ENCODE measurements around the gene UFSP2. TPM values are rescaled to one million over a fixed set of nuclear protein-coding genes. Genes with fewer than 3 reads are reported as not detected.
A peak's percentile ranks its signal among the peaks of the same experiment; 100 is the strongest.

UFSP2 gene
- total RNA-seq, 1 experiment from 2014 or later: 22.7 TPM

GRCh38 chr4:185382754-185383153 lies 43.0 kb downstream of the UFSP2 start:
- H3K4me2 ChIP-seq: 0 out of 2 replicates have a peak overlapping the region, but pooled peaks have one; percentile 69

DNA sequence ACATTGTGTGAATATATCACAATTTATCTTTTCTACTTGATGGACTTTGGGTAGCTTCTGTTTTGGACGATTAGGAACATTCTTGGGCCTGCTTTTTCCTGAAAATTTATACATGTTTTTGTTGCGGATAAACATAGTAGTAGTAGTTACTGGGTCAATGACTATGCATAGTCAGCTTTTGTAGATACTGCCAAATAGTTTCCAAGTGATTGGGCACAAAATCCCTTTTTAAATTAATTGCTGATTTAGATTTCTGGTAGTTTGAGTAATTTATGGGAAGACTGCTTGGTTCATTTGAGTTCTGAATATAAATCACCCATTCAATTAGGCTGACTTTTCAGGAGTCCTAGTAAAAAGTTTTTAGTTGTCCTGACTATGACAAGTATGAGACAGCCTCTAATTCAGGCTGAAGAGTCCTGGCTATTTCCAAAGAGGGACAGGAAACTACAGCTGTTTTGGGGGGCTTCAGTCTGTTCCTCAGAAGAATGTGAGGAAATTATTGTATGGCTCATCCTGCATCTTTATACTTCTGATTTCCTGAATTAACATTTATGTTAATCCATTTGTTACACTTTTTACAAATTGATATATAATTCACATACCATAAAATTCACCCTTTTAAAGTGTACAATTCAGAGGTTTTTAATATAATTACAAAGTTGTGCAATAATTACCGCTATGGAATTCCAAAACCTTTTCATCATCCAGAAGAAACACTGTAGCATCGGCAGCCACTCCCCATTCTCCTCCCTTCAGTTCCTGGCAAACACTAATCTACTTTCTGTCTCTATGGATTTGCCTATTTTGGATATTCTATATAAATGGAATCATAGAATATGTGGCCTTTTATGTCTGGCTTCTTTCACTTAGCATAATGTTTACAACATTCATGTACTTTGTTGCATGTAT lies 44.2 kb downstream of the UFSP2 start:
- no peaks in the 10 kb centered on the region for H3K27me3 ChIP-seq (ENCODE audit: insufficient read depth, low read depth)
- DNase-seq: peak in 1 of 2 experiments; percentile 38
- no peaks in the 10 kb centered on the region for H3K9me3 ChIP-seq (ENCODE audit: insufficient read depth, low read depth)
- no peak overlapping the region for H3K4me2 ChIP-seq
- ChIA-PET CTCF (no interaction called here), POLR2A (ENCODE audit: unreplicated experiment) (no interaction called here)
- intact Hi-C loops (cut with micrococcal nuclease; ENCODE audit: unreplicated experiment): no loop called here
- no peak overlapping the region for H3K4me3 ChIP-seq
- H3K36me3 ChIP-seq (ENCODE audit: low read depth): no peaks in the 10 kb centered on the region
- H2AFZ ChIP-seq: no peak overlapping the region
- peaks cover 25% of the 10 kb centered on the region for H3K4me1 ChIP-seq (replicated peaks; ENCODE audit: insufficient read depth)
- TF ChIP-seq EZH2 (IDR thresholded peaks at IDR 0.05; ENCODE audit: low read depth): no peak
- TF ChIP-seq, protein P1, sequence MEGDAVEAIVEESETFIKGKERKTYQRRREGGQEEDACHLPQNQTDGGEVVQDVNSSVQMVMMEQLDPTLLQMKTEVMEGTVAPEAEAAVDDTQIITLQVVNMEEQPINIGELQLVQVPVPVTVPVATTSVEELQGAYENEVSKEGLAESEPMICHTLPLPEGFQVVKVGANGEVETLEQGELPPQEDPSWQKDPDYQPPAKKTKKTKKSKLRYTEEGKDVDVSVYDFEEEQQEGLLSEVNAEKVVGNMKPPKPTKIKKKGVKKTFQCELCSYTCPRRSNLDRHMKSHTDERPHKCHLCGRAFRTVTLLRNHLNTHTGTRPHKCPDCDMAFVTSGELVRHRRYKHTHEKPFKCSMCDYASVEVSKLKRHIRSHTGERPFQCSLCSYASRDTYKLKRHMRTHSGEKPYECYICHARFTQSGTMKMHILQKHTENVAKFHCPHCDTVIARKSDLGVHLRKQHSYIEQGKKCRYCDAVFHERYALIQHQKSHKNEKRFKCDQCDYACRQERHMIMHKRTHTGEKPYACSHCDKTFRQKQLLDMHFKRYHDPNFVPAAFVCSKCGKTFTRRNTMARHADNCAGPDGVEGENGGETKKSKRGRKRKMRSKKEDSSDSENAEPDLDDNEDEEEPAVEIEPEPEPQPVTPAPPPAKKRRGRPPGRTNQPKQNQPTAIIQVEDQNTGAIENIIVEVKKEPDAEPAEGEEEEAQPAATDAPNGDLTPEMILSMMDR (conservative IDR thresholded peaks at IDR 0.05): no peak
- no peaks in the 10 kb centered on the region for H3K79me2 ChIP-seq (ENCODE audit: low read depth)
- no peak overlapping the region for H3K27ac ChIP-seq
- no TSS peak for BruUV-seq (replicated peaks)
- H4K20me1 ChIP-seq (ENCODE audit: insufficient read depth): no peaks in the 10 kb centered on the region
- peaks cover 9% of the 10 kb centered on the region; the same call in 1 of the 2 replicates for H3F3A ChIP-seq (ENCODE audit: insufficient read depth, low read depth)
- H3K9me2 ChIP-seq (ENCODE audit: insufficient read depth): no peaks in the 10 kb centered on the region

More at GRCh38 chr4:185382754-185383153, 43.0 kb downstream of the UFSP2 start:
- Histone ChIP-seq H3K9me3 (ENCODE audit: insufficient read depth, low read depth) (no peaks in the 10 kb centered on the region), H3K4me1 (replicated peaks; ENCODE audit: insufficient read depth) (peaks cover 25% of the 10 kb centered on the region), H3K27me3 (ENCODE audit: insufficient read depth, low read depth) (no peaks in the 10 kb centered on the region), H3K36me3 (ENCODE audit: low read depth) (no peaks in the 10 kb centered on the region), H3K4me3 (no peak overlapping the region), H3K79me2 (ENCODE audit: low read depth) (no peaks in the 10 kb centered on the region), H3F3A (ENCODE audit: insufficient read depth, low read depth) (peaks cover 9% of the 10 kb centered on the region; the same call in 1 of the 2 replicates), H2AFZ (no peak overlapping the region), H3K27ac (no peak overlapping the region), H4K20me1 (ENCODE audit: insufficient read depth) (no peaks in the 10 kb centered on the region), H3K9me2 (ENCODE audit: insufficient read depth) (no peaks in the 10 kb centered on the region)
- BruUV-seq (replicated peaks): no TSS peak
- no peak for DNase-seq
- POLR2A ChIA-PET (ENCODE audit: unreplicated experiment): no interaction called here
- CTCF ChIA-PET: no interaction called here
- intact Hi-C loops (cut with micrococcal nuclease; ENCODE audit: unreplicated experiment): no loop called here
- TF ChIP-seq, protein P1 (conservative IDR thresholded peaks at IDR 0.05): no peak
- no peak for TF ChIP-seq EZH2 (IDR thresholded peaks at IDR 0.05; ENCODE audit: low read depth)

DNA sequence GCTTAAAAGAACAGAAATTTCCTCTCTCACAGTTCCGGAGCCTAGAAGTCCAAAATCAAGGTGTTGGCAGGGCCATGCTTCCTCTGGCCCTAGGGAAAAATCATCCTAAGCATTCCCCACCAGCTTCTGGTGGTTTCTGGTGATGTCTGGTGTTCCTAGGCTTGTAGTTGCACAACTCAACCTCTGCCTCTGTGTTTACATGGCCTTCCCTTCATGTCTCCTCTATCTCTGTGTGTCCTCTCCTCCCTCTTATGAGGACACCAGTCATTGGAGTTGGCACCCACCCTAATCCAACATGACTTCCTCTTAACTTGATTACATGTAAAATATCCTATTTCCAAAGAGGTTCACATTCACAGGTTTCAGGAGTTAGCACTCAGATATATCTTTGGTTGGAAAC lies 45.4 kb downstream of the UFSP2 start:
- BruUV-seq (replicated peaks): no TSS peak
- Histone ChIP-seq H3K79me2 (ENCODE audit: low read depth) (no peaks in the 10 kb centered on the region), H4K20me1 (ENCODE audit: insufficient read depth) (no peaks in the 10 kb centered on the region), H3F3A (ENCODE audit: insufficient read depth, low read depth) (peaks cover 9% of the 10 kb centered on the region; the same call in 1 of the 2 replicates), H3K4me1 (replicated peaks; ENCODE audit: insufficient read depth) (peaks cover 25% of the 10 kb centered on the region), H3K4me2 (no peak overlapping the region), H3K4me3 (no peak overlapping the region), H3K27me3 (ENCODE audit: insufficient read depth, low read depth) (no peaks in the 10 kb centered on the region), H3K9me2 (ENCODE audit: insufficient read depth) (no peaks in the 10 kb centered on the region), H3K9me3 (ENCODE audit: insufficient read depth, low read depth) (no peaks in the 10 kb centered on the region), H2AFZ (no peak overlapping the region), H3K27ac (no peak overlapping the region), H3K36me3 (ENCODE audit: low read depth) (no peaks in the 10 kb centered on the region)
- ChIA-PET POLR2A (ENCODE audit: unreplicated experiment) (no interaction called here), CTCF (no interaction called here)
- no peak for DNase-seq
- intact Hi-C loops (cut with micrococcal nuclease; ENCODE audit: unreplicated experiment): no loop called here
- TF ChIP-seq EZH2 (IDR thresholded peaks at IDR 0.05; ENCODE audit: low read depth): no peak
- TF ChIP-seq, protein P1 (conservative IDR thresholded peaks at IDR 0.05): no peak
